Ovary (tissue), 10 donors: Measurements from ENCODE around the gene TMEM134. TPM values are rescaled to one million over a fixed set of nuclear protein-coding genes. Genes with fewer than 3 reads are reported as not detected.
"Not testable (repeated sequence)": the region's sequence is repeated elsewhere in the genome, so short reads cannot be mapped to it uniquely, and the experiment has no call there.

Experiments used
- DNase-seq, 5 donors: peaks; one replicate each; pipeline ENCODE4 v3.0.0-alpha.2; 2019 to 2020
- H3K27ac ChIP-seq, 2 donors: fragments of 200-600 bp; one replicate each; pipeline versions ENCODE4 v1.5.1 to v1.8.0; 2019 to 2022
- H3K27me3 ChIP-seq: fragments of 200-600 bp; one replicate; pipeline ENCODE4 v1.8.0; 2022
- H3K36me3 ChIP-seq: fragments of 200-600 bp; sonication (generic); one replicate; pipeline ENCODE4 v1.5.1; 2019
- H3K4me1 ChIP-seq: one replicate; pipeline ENCODE4 v1.8.1; 2013; ENCODE audit warnings: mild to moderate bottlenecking, moderate library complexity; ENCODE audit not compliant: insufficient read depth
- H3K4me3 ChIP-seq: fragments of 200-600 bp; sonication (generic); one replicate; pipeline ENCODE4 v1.5.1; 2017
- H3K9me3 ChIP-seq, 2 donors: fragments of 200-600 bp in 1 of 2; sonication (generic) in 1 of 2; one replicate each; pipeline versions ENCODE4 v1.5.1 to v1.8.1; 2013 to 2019; ENCODE audit warnings: mild to moderate bottlenecking in 1 of 2, moderate library complexity in 1 of 2
- CTCF ChIP-seq, 3 donors: fragments of 450-650 bp in 2 of 3; fragments of 200-600 bp in 1 of 3; IDR thresholded peaks; one replicate each; pipeline versions ENCODE4 v1.5.1 to v1.8.0; 2016 to 2022; ENCODE audit warnings: antibody characterized with exemption in 3 of 3, mild to moderate bottlenecking in 1 of 3
- EP300 ChIP-seq: sonication (generic); formaldehyde crosslinking; IDR thresholded peaks from one replicate; pipeline ENCODE4 v1.6.1; 2017; ENCODE audit warnings: antibody characterized with exemption
- POLR2A ChIP-seq: fragments of 450-650 bp; IDR thresholded peaks from one replicate; pipeline ENCODE4 v1.6.1; 2017; ENCODE audit warnings: antibody characterized with exemption, mild to moderate bottlenecking, moderate library complexity
- WGBS, 3 donors: extraction: QIAGEN DNeasy Blood & Tissue Kit in 1 of 3; methylation state at CpG; one replicate each; pipeline versions ENCODE4 v1.1.5 to v1.1.7; 2013 to 2017; 5-methylcytosine and 5-hydroxymethylcytosine counted together
- intact Hi-C, 4 donors: fragments of 100-400 bp; cut with DNase I; formaldehyde crosslinking; loops; one replicate each; pipeline versions ENCODE4 v1.11.0 to v1.15.1; 2022 to 2023
- long read RNA-seq, 3 donors: library from polyadenylated mRNA in 2 of 3; unstranded in 2 of 3; transcript quantifications; one replicate each; pipeline ENCODE4 v2.0.0 and lab custom pipeline, GENCODE V29; 2021 to 2026
- polyA plus RNA-seq, 2 donors: library from polyadenylated mRNA; stranded (reverse); fragments of 200-250 nt in 1 of 2; fragments of 350-450 nt in 1 of 2; fragmentation: Illumina TruSeq in 1 of 2; extraction: RNeasy Lipid Tissue Mini Kit (QIAGEN cat#74804) in 1 of 2; gene quantifications; one replicate each; pipeline ENCODE4 v1.2.3, GENCODE V29; 2013 to 2014
- total RNA-seq, 7 donors: library from RNA; depleted of rRNA in 2 of 7; stranded (reverse); fragments of >200 nt in 2 of 7; fragmentation: NEBNext Ultra II Directional in 3 of 7; extraction: Animal tissue kit (Norgen Biotek cat#: 25700) in 3 of 7; gene quantifications; one replicate each; pipeline versions ENCODE4 v1.1.0 to v1.2.4, GENCODE V29; 2016 to 2023
- donor health status: DM: no; HTN: no; CAD: no; lungs with moderate emphysema.
- donor health status: DM: no; HTN: no; CAD: no.
- donor health status: Bipolar disorder and iron deficiency.
- donor health status: DM: yes; HTN: yes; CAD: no.
- donor health status: DM: no; HTN: no; CAD: no.
- donor health status: DM: yes; HTN: yes; CAD: no.

The TMEM134 gene
- total RNA-seq (10 to 100 TPM; 37.6 to 69.8 (median 44.8) TPM), polyA plus RNA-seq (10 to 100 TPM in 1 of 2 donors, 1 to 10 TPM in 1; 2.7 to 44.3 TPM)
- long read RNA-seq, donor 1, transcript TMEM134-201 (7 exons, 3,534 nt): major isoform, 8 of 27 reads
- long read RNA-seq, donor 1, partial matches to known transcripts: 0 of 27 reads
- long read RNA-seq, donor 1, other reads (novel, unspliced or antisense): 17 of 27 reads
- long read RNA-seq, donor 2, transcript TMEM134-201 (7 exons, 3,534 nt): major isoform, 20 of 50 reads
- long read RNA-seq, donor 2, transcript TMEM134-202 (6 exons, 823 nt): minor isoform, 5 of 50 reads
- long read RNA-seq, donor 2, partial matches to known transcripts: 0 of 50 reads
- long read RNA-seq, donor 2, other reads (novel, unspliced or antisense): 17 of 50 reads
- long read RNA-seq, donor 3, transcript TMEM134-201 (7 exons, 3,534 nt): major isoform, 24 of 62 reads
- long read RNA-seq, donor 3, partial matches to known transcripts: 8 of 62 reads
- long read RNA-seq, donor 3, other reads (novel, unspliced or antisense): 25 of 62 reads

- peak; percentile 90 to 94 (median 93) for DNase-seq
- intact Hi-C loops: loop anchor here in 2 of 4 donors (1.0 to 5.0 kb wide), 2 partner anchors 66 to 72 kb away; no protein-coding TSS in a partner anchor
- TF ChIP-seq EP300: no peak
- TF ChIP-seq CTCF (IDR thresholded peaks at IDR 0.05): peak in 2 of 3 donors; percentile 46 to 49
- peak; percentile 51 for TF ChIP-seq POLR2A
- H3K36me3 ChIP-seq: no peaks in the 10 kb centered on the region
- no peaks in the 10 kb centered on the region for H3K9me3 ChIP-seq
- 1 to 2% (median 1%) methylated on average over 33 to 76 of the region's 76 CpGs for WGBS, 3 donors
- H3K27me3 ChIP-seq: no peaks in the 10 kb centered on the region
- H3K27ac ChIP-seq: peak within 1 kb of the TSS; percentile 37 to 84
- peaks cover 7% of the 10 kb centered on the region for H3K4me1 ChIP-seq
- H3K4me3 ChIP-seq: peak within 1 kb of the TSS; percentile 93
Measured at GRCh38 chr11:67468759-67469507, at the start of gene TMEM134. TSS of gene TMEM134 (minus strand) at chr11:67469251. CDS start at chr11:67469192, 59 bp downstream.

GRCh38 chr11:67517784-67518552, 48.9 kb upstream of the TMEM134 start:
- no peaks in the 10 kb centered on the region for H3K4me1 ChIP-seq
- no peak for TF ChIP-seq CTCF (IDR thresholded peaks at IDR 0.05)
- TF ChIP-seq EP300: no peak
- WGBS, 3 donors: 71 to 75% (median 72%) methylated on average over 10 of the region's 10 CpGs
- no peak for DNase-seq
- no peak overlapping the region for H3K4me3 ChIP-seq
- intact Hi-C loops: no loop called here
- no peaks in the 10 kb centered on the region for H3K27me3 ChIP-seq
- H3K27ac ChIP-seq: no peak overlapping the region
- H3K9me3 ChIP-seq: no peaks in the 10 kb centered on the region
- H3K36me3 ChIP-seq: no peaks in the 10 kb centered on the region

- H3K27ac ChIP-seq: no peak overlapping the region
- 91 to 93% (median 91%) methylated on average over 9 of the region's 9 CpGs for WGBS, 3 donors
- no peaks in the 10 kb centered on the region for H3K4me1 ChIP-seq
- DNase-seq: no peak
- no peaks in the 10 kb centered on the region for H3K36me3 ChIP-seq
- TF ChIP-seq CTCF (IDR thresholded peaks at IDR 0.05) (no peak), POLR2A (no peak), EP300 (no peak)
- no peak overlapping the region for H3K4me3 ChIP-seq
- intact Hi-C loops: no loop called here
- H3K27me3 ChIP-seq: no peaks in the 10 kb centered on the region
- H3K9me3 ChIP-seq: no peaks in the 10 kb centered on the region
Measured at GRCh38 chr11:67516806-67517205, 47.8 kb upstream of the TMEM134 start.

- no peaks in the 10 kb centered on the region for H3K9me3 ChIP-seq
- no peaks in the 10 kb centered on the region for H3K36me3 ChIP-seq
- H3K4me3 ChIP-seq: no peak overlapping the region
- H3K27me3 ChIP-seq: no peaks in the 10 kb centered on the region
- 44 to 62% (median 44%) methylated on average over 7 of the region's 7 CpGs for WGBS, 3 donors
- no peaks in the 10 kb centered on the region for H3K4me1 ChIP-seq
- TF ChIP-seq CTCF (IDR thresholded peaks at IDR 0.05): no peak
- intact Hi-C loops: no loop called here
- no peak overlapping the region for H3K27ac ChIP-seq
- DNase-seq: no peak
Measured at GRCh38 chr11:67514116-67514515, 45.1 kb upstream of the TMEM134 start.

GRCh38 chr11:67511558-67511957, 42.5 kb upstream of the TMEM134 start:
- 80 to 93% (median 82%) methylated on average over 4 of the region's 4 CpGs for WGBS, 3 donors
- H3K27ac ChIP-seq, H3K9me3 ChIP-seq, DNase-seq, intact Hi-C loops, H3K4me3 ChIP-seq, H3K27me3 ChIP-seq, H3K36me3 ChIP-seq, H3K4me1 ChIP-seq: not testable (repeated sequence)
